GM12878 (cell line): Measurements from ENCODE around the gene ZSWIM3. TPM values are rescaled to one million over a fixed set of nuclear protein-coding genes. Genes with fewer than 3 reads are reported as not detected.

Experiments used
- ATAC-seq: fragments of 200-7000 bp; cut with Tn5 transposase; 3 replicates; pipeline ENCODE4 v1.9.1; 2020; ENCODE audit warnings: mild to moderate bottlenecking, moderate library complexity
- BruUV-seq: library from RNA; stranded (reverse); fragments of 400-500 nt; replicated peaks from 2 replicates; lab custom pipeline; 2021; lab: Mats Ljungman, UMichigan
- CTCF ChIA-PET: fragments of 300-600 bp; sonication (Branson Sonifier 250); formaldehyde crosslinking; extraction: SDS; loops from one replicate; lab custom pipeline; 2021; ENCODE audit warnings: inconsistent platforms; lab: Yijun Ruan, JAX
- POLR2A ChIA-PET: fragments of 350-600 bp; formaldehyde crosslinking; extraction: SDS; loops from one replicate; lab custom pipeline; 2021; ENCODE audit warnings: inconsistent platforms; lab: Charles Lee
- RAD21 ChIA-PET: fragments of 300-600 bp; sonication (Branson Sonifier 250); formaldehyde crosslinking; loops from one replicate; lab custom pipeline; 2023; ENCODE audit warnings: antibody characterized with exemption; ENCODE audit not compliant: unreplicated experiment; lab: Charles Lee
- SMC1A ChIA-PET: fragments of 300-600 bp; sonication (Branson Sonifier 250); formaldehyde crosslinking; loops from one replicate; lab custom pipeline; 2023; ENCODE audit not compliant: unreplicated experiment, uncharacterized antibody; lab: Charles Lee
- DNase-seq: peaks from one replicate; pipeline ENCODE4 v3.0.0-alpha.2; 2011; ENCODE audit warnings: low read depth, low spot score
- FAIRE-seq: peaks from 3 replicates; lab custom pipeline; 2011; peaks lifted over from hg19 to GRCh38; lab: Jason Lieb, UNC
- H2AFZ ChIP-seq: 2 replicates; pipeline ENCODE4 v1.6.0; 2011; ENCODE audit warnings: low read depth, low read length, control low read depth; ENCODE audit not compliant: control insufficient read depth
- H3K27ac ChIP-seq: 2 replicates; pipeline ENCODE4 v1.5.1; 2011; ENCODE audit warnings: control low read depth; ENCODE audit not compliant: control insufficient read depth, insufficient read depth
- H3K27me3 ChIP-seq, 2 experiments: replicated peaks in 1 of 2; 2 replicates each; pipeline versions ENCODE4 v1.6.0 to v1.6.1; 2011; ENCODE audit warnings: low read length in 1 of 2; ENCODE audit not compliant: control insufficient read depth in 2 of 2, insufficient read depth in 2 of 2
- H3K36me3 ChIP-seq, 2 experiments: 2 replicates each; pipeline ENCODE4 v1.5.1; 2011; ENCODE audit warnings: low read length in 1 of 2; ENCODE audit not compliant: control insufficient read depth in 2 of 2, insufficient read depth in 2 of 2
- H3K4me1 ChIP-seq: 2 replicates; pipeline ENCODE4 v1.6.1; 2011; ENCODE audit warnings: mild to moderate bottlenecking, low read length, moderate library complexity, mixed read lengths; ENCODE audit not compliant: control insufficient read depth, insufficient read depth
- H3K4me2 ChIP-seq: 2 replicates; pipeline ENCODE4 v1.6.0; 2011; ENCODE audit warnings: control low read depth; ENCODE audit not compliant: control insufficient read depth, insufficient read depth
- H3K4me3 ChIP-seq: fragments of 200-600 bp; sonication (generic); 2 replicates; pipeline ENCODE4 v1.5.1; 2016
- H3K79me2 ChIP-seq: 2 replicates; pipeline ENCODE4 v1.6.0; 2011; ENCODE audit warnings: low read length; ENCODE audit not compliant: control insufficient read depth, insufficient read depth
- H3K9ac ChIP-seq: 2 replicates; pipeline ENCODE4 v1.8.0; 2011; ENCODE audit warnings: low read length, control low read depth, mixed read lengths; ENCODE audit not compliant: control insufficient read depth, insufficient read depth
- H3K9me3 ChIP-seq: replicated peaks from 3 replicates; pipeline ENCODE4 v1.5.1; 2011; ENCODE audit warnings: mild to moderate bottlenecking, low read length; ENCODE audit not compliant: control insufficient read depth, insufficient read depth
- H4K20me1 ChIP-seq: 2 replicates; pipeline ENCODE4 v1.6.0; 2011; ENCODE audit not compliant: control insufficient read depth, insufficient read depth
- ASH2L ChIP-seq: fragments of 300-600, 200-600 bp; sonication (generic); IDR thresholded peaks from 2 replicates; pipeline ENCODE4 v1.6.1; 2017; ENCODE audit warnings: low read depth, mild to moderate bottlenecking, borderline replicate concordance
- ATF7 ChIP-seq: fragments of 450-650 bp; IDR thresholded peaks from 2 replicates; pipeline ENCODE4 v1.6.1; 2016; ENCODE audit warnings: low read depth, mild to moderate bottlenecking
- EGR1 ChIP-seq, 2 experiments: IDR thresholded peaks; 1 replicate in 1 of 2; 2 replicates in 1 of 2; pipeline ENCODE4 v1.6.1; 2011 to 2012; ENCODE audit warnings: low read depth in 2 of 2, low read length in 2 of 2, borderline replicate concordance in 1 of 2, mild to moderate bottlenecking in 1 of 2, moderate library complexity in 1 of 2
- FOS ChIP-seq: IDR thresholded peaks from 3 replicates; pipeline ENCODE4 v1.6.1; 2011; ENCODE audit warnings: borderline replicate concordance; ENCODE audit not compliant: insufficient read length; ENCODE audit errors: extremely low read depth
- GATAD2B ChIP-seq: fragments of 450-650 bp; conservative IDR thresholded peaks from 2 replicates; pipeline ENCODE4 v1.6.1; 2017; ENCODE audit warnings: low read depth, mild to moderate bottlenecking, moderate library complexity
- KLF5 ChIP-seq: fragments of 450-650 bp; IDR thresholded peaks from 2 replicates; pipeline ENCODE4 v1.6.1; 2014; ENCODE audit warnings: mild to moderate bottlenecking; ENCODE audit not compliant: partially characterized antibody
- LARP7 ChIP-seq: fragments of 450-650 bp; IDR thresholded peaks from 2 replicates; pipeline ENCODE4 v1.6.1; 2017; ENCODE audit warnings: mild to moderate bottlenecking
- MTA3 ChIP-seq: IDR thresholded peaks from 2 replicates; pipeline ENCODE4 v1.6.1; 2012; ENCODE audit warnings: low read length, inconsistent platforms, borderline replicate concordance
- ZNF384 ChIP-seq: IDR thresholded peaks from 2 replicates; pipeline ENCODE4 v1.6.1; 2012; ENCODE audit warnings: low read depth, mild to moderate bottlenecking, low read length, improper control_type of control experiment, borderline replicate concordance
- ZZZ3 ChIP-seq: IDR thresholded peaks from 2 replicates; pipeline ENCODE4 v1.6.1; 2011; ENCODE audit warnings: low read depth; ENCODE audit not compliant: control insufficient read depth, insufficient read length
- WGBS: methylation state at CpG from one replicate; pipeline ENCODE4 v1.1.6; 2016; ENCODE audit warnings: low lambda C conversion rate; ENCODE audit not compliant: insufficient replicate concordance, insufficient coverage; ENCODE audit errors: missing lambda C conversion rate; 5-methylcytosine and 5-hydroxymethylcytosine counted together
- in situ Hi-C: fragments of 300-500 bp; cut with MboI; formaldehyde crosslinking; loops from 9 replicates; pipeline ENCODE4 v1.14.3; 2018; ENCODE audit warnings: mixed read lengths
- intact Hi-C: fragments of 100-400 bp; cut with micrococcal nuclease; formaldehyde crosslinking; loops from one replicate; pipeline ENCODE4 v1.14.2; 2022; ENCODE audit not compliant: unreplicated experiment
- polyA plus RNA-seq, 11 experiments: library from polyadenylated mRNA; depleted of rRNA in 4 of 11; unstranded in 6 of 11; stranded (reverse) in 5 of 11; fragments of >200 nt; fragmentation: Nextera tagmentation in 4 of 11; fragmentation: Illumina TruSeq in 1 of 11; extraction: Ambion mirVana in 4 of 11; extraction: Trizol in 1 of 11; gene quantifications; 1 replicate in 1 of 11; 2 replicates in 10 of 11; pipeline versions ENCODE4 v1.2.1 to v1.2.3, GENCODE V29; 2011 to 2016; ENCODE audit warnings: inconsistent platforms in 2 of 11, missing spikeins in 2 of 11, low read depth in 1 of 11
- total RNA-seq, 4 experiments: library from RNA; depleted of rRNA in 3 of 4; stranded (reverse); fragments of >200 nt in 3 of 4; fragmentation: Illumina TruSeq in 1 of 4; extraction: Trizol in 1 of 4; gene quantifications; 2 replicates each; pipeline versions ENCODE4 v1.2.1 to v1.2.3, GENCODE V29; 2013 to 2021
- TF ChIP-seq, protein P1 (sequence below): fragments of 450-650 bp; IDR thresholded peaks from 2 replicates; pipeline ENCODE4 v1.6.1; 2016; ENCODE audit warnings: mild to moderate bottlenecking, moderate library complexity, borderline replicate concordance
- TF ChIP-seq, protein P2 (sequence below): IDR thresholded peaks from 2 replicates; pipeline ENCODE4 v1.6.1; 2012; ENCODE audit warnings: low read length, inconsistent platforms
- TF ChIP-seq, protein P3 (sequence below), 3 experiments: IDR thresholded peaks in 2 of 3; conservative IDR thresholded peaks in 1 of 3; 2 replicates each; pipeline ENCODE4 v1.5.1; 2011; ENCODE audit warnings: low read depth in 3 of 3, low read length in 3 of 3, mild to moderate bottlenecking in 3 of 3, control low read depth in 2 of 3, moderate library complexity in 2 of 3, inconsistent platforms in 1 of 3, mixed read lengths in 1 of 3; ENCODE audit not compliant: control insufficient read depth in 2 of 3, insufficient read depth in 1 of 3; ENCODE audit errors: extremely low read depth in 1 of 3

ZSWIM3 gene
- total and polyA plus RNA-seq, 10 of the 15 experiments (the other 5 are each of a cell fraction or from before 2014, with no cell fraction given), result 1.6 to 5.1 (median 4.2) TPM

DNA sequence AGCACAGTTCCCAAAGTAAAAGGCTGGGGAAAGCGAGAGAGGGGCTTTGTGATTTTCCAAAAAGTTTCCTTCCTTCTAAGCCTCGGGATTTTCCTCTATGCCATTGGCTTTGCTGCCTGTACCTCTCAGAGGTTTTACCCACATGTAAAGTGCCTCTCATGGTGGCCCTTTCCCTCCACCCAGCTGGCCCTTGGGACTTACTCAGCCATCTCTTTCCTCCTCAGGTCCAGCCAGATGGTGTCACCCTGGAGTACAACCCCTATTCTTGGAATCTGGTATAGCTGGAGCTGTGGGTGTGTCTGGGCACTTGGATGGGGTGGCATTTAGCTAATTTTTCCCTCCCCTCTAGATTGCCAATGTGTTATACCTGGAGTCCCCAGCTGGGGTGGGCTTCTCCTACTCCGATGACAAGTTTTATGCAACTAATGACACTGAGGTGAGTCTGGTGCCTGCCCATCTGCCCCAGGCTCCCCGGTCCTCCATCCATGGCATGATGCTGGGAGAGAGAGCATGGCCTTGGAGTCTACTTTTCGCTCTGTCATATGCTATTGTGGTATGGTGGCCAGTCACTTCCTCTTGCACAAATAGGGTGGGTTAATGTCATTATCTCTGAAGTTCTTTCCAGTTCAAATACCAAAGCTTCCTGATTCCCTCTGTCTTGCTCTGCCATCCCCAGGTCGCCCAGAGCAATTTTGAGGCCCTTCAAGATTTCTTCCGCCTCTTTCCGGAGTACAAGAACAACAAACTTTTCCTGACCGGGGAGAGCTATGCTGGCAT, 34.8 kb downstream of the ZSWIM3 start:
- ChIA-PET CTCF (interaction anchor here (1.0 to 2.5 kb wide), 3 partner anchors 19 to 77 kb away, joined by 3 to 8 read pairs (median 4); no protein-coding TSS in a partner anchor), RAD21 (interaction anchor here (1.1 to 3.4 kb wide), 2 partner anchors 18 to 70 kb away, joined by 3 to 13 read pairs; no protein-coding TSS in a partner anchor), SMC1A (interaction anchor here (1.4 to 2.8 kb wide), 3 partner anchors 18 to 79 kb away, joined by 3 to 12 read pairs (median 3); partner anchors contain the start of gene PLTP), POLR2A (interaction anchor here (0.5 to 2.4 kb wide), 4 partner anchors 43 to 78 kb away, joined by 3 to 9 read pairs (median 4); no protein-coding TSS in a partner anchor)
- intact Hi-C loops, result loop anchor here (5.0 kb wide), 1 partner anchor 80 kb away; the partner anchor contains the start of gene ZNF335
- H3K4me3 ChIP-seq, result peak overlapping the region; percentile 83
- no TSS peak for BruUV-seq
- FAIRE-seq, result no peak
- in situ Hi-C loops, result no loop called here
- TF ChIP-seq, protein P1, sequence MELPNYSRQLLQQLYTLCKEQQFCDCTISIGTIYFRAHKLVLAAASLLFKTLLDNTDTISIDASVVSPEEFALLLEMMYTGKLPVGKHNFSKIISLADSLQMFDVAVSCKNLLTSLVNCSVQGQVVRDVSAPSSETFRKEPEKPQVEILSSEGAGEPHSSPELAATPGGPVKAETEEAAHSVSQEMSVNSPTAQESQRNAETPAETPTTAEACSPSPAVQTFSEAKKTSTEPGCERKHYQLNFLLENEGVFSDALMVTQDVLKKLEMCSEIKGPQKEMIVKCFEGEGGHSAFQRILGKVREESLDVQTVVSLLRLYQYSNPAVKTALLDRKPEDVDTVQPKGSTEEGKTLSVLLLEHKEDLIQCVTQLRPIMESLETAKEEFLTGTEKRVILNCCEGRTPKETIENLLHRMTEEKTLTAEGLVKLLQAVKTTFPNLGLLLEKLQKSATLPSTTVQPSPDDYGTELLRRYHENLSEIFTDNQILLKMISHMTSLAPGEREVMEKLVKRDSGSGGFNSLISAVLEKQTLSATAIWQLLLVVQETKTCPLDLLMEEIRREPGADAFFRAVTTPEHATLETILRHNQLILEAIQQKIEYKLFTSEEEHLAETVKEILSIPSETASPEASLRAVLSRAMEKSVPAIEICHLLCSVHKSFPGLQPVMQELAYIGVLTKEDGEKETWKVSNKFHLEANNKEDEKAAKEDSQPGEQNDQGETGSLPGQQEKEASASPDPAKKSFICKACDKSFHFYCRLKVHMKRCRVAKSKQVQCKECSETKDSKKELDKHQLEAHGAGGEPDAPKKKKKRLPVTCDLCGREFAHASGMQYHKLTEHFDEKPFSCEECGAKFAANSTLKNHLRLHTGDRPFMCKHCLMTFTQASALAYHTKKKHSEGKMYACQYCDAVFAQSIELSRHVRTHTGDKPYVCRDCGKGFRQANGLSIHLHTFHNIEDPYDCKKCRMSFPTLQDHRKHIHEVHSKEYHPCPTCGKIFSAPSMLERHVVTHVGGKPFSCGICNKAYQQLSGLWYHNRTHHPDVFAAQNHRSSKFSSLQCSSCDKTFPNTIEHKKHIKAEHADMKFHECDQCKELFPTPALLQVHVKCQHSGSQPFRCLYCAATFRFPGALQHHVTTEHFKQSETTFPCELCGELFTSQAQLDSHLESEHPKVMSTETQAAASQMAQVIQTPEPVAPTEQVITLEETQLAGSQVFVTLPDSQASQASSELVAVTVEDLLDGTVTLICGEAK, result no peak
- TF ChIP-seq FOS, result no peak
- TF ChIP-seq MTA3, result no peak
- TF ChIP-seq, protein P2, sequence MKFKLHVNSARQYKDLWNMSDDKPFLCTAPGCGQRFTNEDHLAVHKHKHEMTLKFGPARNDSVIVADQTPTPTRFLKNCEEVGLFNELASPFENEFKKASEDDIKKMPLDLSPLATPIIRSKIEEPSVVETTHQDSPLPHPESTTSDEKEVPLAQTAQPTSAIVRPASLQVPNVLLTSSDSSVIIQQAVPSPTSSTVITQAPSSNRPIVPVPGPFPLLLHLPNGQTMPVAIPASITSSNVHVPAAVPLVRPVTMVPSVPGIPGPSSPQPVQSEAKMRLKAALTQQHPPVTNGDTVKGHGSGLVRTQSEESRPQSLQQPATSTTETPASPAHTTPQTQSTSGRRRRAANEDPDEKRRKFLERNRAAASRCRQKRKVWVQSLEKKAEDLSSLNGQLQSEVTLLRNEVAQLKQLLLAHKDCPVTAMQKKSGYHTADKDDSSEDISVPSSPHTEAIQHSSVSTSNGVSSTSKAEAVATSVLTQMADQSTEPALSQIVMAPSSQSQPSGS, result no peak
- no peak for TF ChIP-seq ZNF384
- TF ChIP-seq KLF5, result no peak
- TF ChIP-seq ATF7, result no peak
- TF ChIP-seq, protein P3, sequence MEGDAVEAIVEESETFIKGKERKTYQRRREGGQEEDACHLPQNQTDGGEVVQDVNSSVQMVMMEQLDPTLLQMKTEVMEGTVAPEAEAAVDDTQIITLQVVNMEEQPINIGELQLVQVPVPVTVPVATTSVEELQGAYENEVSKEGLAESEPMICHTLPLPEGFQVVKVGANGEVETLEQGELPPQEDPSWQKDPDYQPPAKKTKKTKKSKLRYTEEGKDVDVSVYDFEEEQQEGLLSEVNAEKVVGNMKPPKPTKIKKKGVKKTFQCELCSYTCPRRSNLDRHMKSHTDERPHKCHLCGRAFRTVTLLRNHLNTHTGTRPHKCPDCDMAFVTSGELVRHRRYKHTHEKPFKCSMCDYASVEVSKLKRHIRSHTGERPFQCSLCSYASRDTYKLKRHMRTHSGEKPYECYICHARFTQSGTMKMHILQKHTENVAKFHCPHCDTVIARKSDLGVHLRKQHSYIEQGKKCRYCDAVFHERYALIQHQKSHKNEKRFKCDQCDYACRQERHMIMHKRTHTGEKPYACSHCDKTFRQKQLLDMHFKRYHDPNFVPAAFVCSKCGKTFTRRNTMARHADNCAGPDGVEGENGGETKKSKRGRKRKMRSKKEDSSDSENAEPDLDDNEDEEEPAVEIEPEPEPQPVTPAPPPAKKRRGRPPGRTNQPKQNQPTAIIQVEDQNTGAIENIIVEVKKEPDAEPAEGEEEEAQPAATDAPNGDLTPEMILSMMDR (IDR thresholded peaks at IDR 0.05 in 2 of 3, conservative IDR thresholded peaks at IDR 0.05 in 1 of 3; ENCODE audit: control insufficient read depth in 2 of 3, extremely low read depth in 1 of 3, insufficient read depth in 1 of 3, low read depth in 3 of 3, low read length in 3 of 3), result no peak; a peak in 1 of 6 replicates
- no peak for TF ChIP-seq EGR1 (IDR thresholded peaks at IDR 0.05; ENCODE audit: borderline replicate concordance in 1 of 2, low read depth in 2 of 2, low read length in 2 of 2)
- no peak for TF ChIP-seq GATAD2B
- TF ChIP-seq ZZZ3, result no peak
- no peak for TF ChIP-seq LARP7
- no peak for TF ChIP-seq ASH2L
- H3K4me1 ChIP-seq, result peaks cover 22% of the 10 kb centered on the region
- no peak for DNase-seq
- no peak for ATAC-seq
- WGBS, result 47% methylated on average over 9 of the region's 9 CpGs
- peak overlapping the region; percentile 98 for H3K4me2 ChIP-seq
- H2AFZ ChIP-seq, result no peak overlapping the region
- H3K27me3 ChIP-seq, result no peaks in the 10 kb centered on the region
- H4K20me1 ChIP-seq, result no peaks in the 10 kb centered on the region
- no peaks in the 10 kb centered on the region for H3K9me3 ChIP-seq
- H3K79me2 ChIP-seq, result peaks cover 4% of the 10 kb centered on the region
- H3K27ac ChIP-seq, result no peak overlapping the region
- peaks cover 0 to 4% of the 10 kb centered on the region in 2 experiments; a peak in 2 of 4 replicates for H3K36me3 ChIP-seq
- peak overlapping the region; percentile 81; the same call in 1 of the 2 replicates for H3K9ac ChIP-seq
